Stimulated activated naive CD8-positive, alpha-beta T cell treated with anti-CD3 and anti-CD28 coated beads, Interleukin-15, Interleukin-2, amounts not matched to agents 100 U/mL and 50 U/mL, for 24 hours (primary cell): Measurements from ENCODE around the gene WFS1.

Source experiments
- ATAC-seq: fragments of 150-1000 bp; cut with Tn5 transposase; one replicate; pipeline ENCODE4 v1.10.0; 2021
- DNase-seq: peaks from one replicate; pipeline ENCODE4 v3.0.0; 2021

Gene WFS1

GRCh38 chr4:6279582-6280289 is 10.1 kb downstream of the WFS1 start:
- ATAC-seq (no peak), DNase-seq (no peak)

- ATAC-seq (no peak), DNase-seq (no peak)
These were observed 10.8 kb downstream of the WFS1 start for GRCh38 chr4:6280365-6280996.

GRCh38 chr4:6281436-6282313 is 12.0 kb downstream of the WFS1 start:
- DNase-seq (no peak), ATAC-seq (no peak)

GRCh38 chr4:6282314-6282771 is 12.7 kb downstream of the WFS1 start:
- DNase-seq: no peak
- ATAC-seq: no peak

GRCh38 chr4:6283282-6283681 is 13.6 kb downstream of the WFS1 start:
- no peak for DNase-seq
- no peak for ATAC-seq

- DNase-seq: no peak
- ATAC-seq: no peak
These were observed 17.6 kb downstream of the WFS1 start for GRCh38 chr4:6287017-6287788.

DNA sequence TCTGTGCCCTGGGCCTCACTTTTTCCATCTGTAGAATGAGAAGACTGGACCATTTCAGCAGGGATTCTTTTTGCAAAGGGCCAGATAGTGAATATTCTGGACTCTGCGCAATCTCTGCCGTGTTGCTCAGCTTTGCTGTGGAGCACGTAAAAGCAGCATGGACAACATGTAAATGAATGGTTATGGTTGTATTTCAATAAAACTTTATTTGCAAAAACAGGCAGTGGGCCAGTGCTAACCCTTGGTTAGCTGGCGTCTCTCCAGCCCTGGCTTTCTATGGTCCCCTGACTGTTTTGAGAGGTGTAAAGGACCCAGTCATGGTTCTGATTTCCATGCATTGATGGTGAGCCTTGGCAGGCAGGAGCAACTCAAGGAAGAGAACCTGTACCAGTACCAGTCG is 18.7 kb downstream of the WFS1 start:
- no peak for DNase-seq
- ATAC-seq: no peak

DNA sequence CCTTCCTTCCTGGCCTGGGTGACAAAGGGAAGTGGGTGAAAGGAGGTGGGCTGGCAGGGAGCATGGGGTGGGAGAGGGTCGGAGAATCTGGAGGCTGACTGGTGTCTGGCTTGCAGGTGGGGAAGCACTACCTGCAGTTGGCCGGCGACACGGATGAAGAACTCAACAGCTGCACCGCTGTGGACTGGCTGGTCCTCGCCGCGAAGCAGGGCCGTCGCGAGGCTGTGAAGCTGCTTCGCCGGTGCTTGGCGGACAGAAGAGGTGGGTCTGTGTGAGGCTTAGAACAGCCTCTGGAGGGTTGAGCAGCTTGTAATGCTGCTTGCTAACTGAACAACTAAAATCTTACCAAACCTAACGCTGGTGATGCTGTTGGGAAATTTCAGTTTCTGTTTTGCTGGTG is 19.2 kb downstream of the WFS1 start:
- DNase-seq (no peak), ATAC-seq (no peak)

GRCh38 chr4:6290256-6290655 is 20.6 kb downstream of the WFS1 start:
- ATAC-seq: no peak
- no peak for DNase-seq

DNA sequence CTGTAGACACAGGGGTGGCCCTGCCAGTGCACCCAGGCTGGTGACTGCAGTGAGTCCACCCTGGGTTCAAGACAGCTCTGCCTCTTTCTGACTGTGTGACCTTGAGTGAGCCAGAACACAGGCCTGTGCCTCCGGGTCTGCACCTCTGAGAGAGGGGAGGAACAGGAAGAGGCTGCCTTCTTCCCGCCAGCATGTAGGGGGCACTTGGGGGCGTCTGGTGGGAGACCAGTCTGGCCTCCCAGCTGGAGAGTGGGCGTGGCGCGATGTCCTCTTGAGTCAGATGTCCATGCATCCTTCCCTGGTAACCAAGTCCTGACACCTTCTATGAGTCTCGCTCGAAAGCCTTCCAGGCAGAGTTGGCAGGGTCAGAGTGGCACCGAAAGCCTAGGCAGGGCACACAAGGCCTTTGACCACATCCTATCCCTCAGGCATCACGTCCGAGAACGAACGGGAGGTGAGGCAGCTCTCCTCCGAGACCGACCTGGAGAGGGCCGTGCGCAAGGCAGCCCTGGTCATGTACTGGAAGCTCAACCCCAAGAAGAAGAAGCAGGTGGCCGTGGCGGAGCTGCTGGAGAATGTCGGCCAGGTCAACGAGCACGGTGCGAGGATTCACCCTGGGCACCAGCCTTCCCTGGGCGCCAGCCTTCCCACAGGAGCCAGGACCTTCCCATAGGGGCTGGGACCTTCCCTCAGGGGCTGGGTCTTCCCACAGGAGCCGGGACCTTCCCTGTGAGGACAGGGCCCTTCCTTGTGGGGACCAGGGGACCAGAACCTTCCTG is 21.3 kb downstream of the WFS1 start:
- ATAC-seq: no peak
- DNase-seq: no peak

GRCh38 chr4:6291784-6292297 is 22.2 kb downstream of the WFS1 start:
- no peak for ATAC-seq
- no peak for DNase-seq

GRCh38 chr4:6292376-6293096 is 22.9 kb downstream of the WFS1 start:
- ATAC-seq (no peak), DNase-seq (no peak)

- no peak for ATAC-seq
These were observed 23.4 kb downstream of the WFS1 start for GRCh38 chr4:6293097-6293445.

DNA sequence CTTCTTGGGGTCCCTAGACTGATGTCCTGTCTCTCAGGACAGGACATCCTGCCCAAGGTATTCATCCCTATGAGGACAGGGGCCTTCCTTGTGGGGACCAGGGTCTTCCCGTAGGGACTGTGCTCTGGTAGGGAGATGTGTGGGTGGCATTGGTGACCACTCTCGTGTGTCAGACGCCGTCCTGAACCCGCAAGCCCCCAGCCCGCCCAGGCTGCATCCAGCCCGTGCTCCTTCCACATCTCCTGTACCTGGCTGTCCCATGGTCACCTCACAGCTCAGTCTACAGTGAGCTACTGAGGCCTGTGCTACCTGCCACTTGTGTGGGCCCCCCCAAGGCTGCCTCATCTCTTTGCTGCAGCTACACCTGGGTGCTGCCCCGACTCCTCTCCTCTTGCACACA is 24.0 kb downstream of the WFS1 start:
- no peak for ATAC-seq
- no peak for DNase-seq

More at GRCh38 chr4:6293097-6293445, 23.4 kb downstream of the WFS1 start:
- DNase-seq: no peak

- ATAC-seq (no peak), DNase-seq (no peak)
These were observed 25.2 kb downstream of the WFS1 start for GRCh38 chr4:6294705-6295421.

DNA sequence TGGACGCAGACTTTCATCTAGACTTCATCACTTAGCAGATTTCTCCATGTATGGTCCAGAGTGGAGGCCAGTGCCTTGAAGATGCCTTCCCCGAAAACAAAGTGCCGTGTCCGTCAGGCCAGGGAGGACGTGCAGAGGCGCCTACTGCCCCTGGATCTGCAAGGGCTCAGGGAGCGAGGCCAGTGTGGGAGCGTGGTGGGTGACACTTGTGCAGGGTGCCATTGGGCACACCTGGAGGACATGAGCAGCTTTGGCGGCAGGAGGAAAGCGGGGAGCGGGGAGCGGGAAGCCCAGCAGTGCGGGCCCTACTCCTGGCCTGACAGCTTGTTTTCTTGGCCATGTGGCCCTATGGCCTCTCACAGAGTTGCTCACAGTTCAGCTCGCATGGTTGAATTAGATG is 25.8 kb downstream of the WFS1 start:
- no peak for ATAC-seq
- DNase-seq: no peak

GRCh38 chr4:6296026-6296425 is 26.4 kb downstream of the WFS1 start:
- no peak for ATAC-seq
- DNase-seq: no peak

DNA sequence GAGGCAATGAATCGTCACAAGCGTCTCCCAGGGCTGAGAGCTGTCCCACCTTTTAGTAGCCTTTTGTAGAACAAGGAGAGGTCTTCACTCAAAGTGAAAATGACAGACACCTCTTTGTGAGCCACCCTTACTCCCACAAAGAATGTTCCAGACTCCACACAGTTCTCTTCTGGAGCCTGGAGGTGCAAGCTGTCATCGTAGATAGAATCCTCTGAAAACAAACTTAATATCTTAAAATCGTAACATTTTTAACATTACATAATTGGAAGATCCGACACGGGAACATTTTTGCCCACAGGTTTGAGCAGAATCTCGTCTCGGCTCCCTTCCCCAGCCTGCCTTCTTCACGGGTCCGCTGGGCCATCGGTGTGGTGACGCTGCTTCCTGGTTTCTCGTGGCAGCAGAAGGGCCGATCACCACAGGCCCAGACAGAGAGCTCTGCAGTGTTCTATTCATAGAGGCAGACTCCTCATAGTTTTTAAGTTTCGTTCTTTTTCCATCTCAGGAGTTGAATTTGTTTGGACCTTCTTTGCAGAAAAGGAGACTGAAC is 27.7 kb downstream of the WFS1 start:
- no peak for DNase-seq
- no peak for ATAC-seq

GRCh38 chr4:6298035-6298434 is 28.4 kb downstream of the WFS1 start:
- ATAC-seq: no peak
- DNase-seq: no peak

- ATAC-seq (no peak), DNase-seq (no peak)
These were observed 29.2 kb downstream of the WFS1 start for GRCh38 chr4:6298852-6299251.
